ENCODE results near the gene SLC38A5. TPM values are rescaled to one million over a fixed set of nuclear protein-coding genes. Genes with fewer than 3 reads are reported as not detected.
A peak's percentile ranks its signal among the peaks of the same experiment; 100 is the strongest.

SLC38A5 gene
- total RNA-seq, 1 donor from 2014 or later: not detected

- Mint-ChIP-seq H3K4me1 (ENCODE audit: unreplicated experiment) (peaks cover under 1% of the 10 kb centered on the region), H3K36me3 (ENCODE audit: unreplicated experiment) (peaks cover 8% of the 10 kb centered on the region), H3K4me3 (ENCODE audit: unreplicated experiment) (no peak overlapping the region), H3K27ac (ENCODE audit: unreplicated experiment) (no peak overlapping the region), H3K27me3 (ENCODE audit: unreplicated experiment) (no peaks in the 10 kb centered on the region), H3K9me3 (ENCODE audit: unreplicated experiment) (no peaks in the 10 kb centered on the region)
- DNase-seq (ENCODE audit: extremely low spot score, unreplicated experiment): no peak
- no peak for TF ChIP-seq CTCF (IDR thresholded peaks at IDR 0.05)
These were observed 44.9 kb upstream of the SLC38A5 start for GRCh38 chrX:48514868-48515460.

- Mint-ChIP-seq H3K9me3 (ENCODE audit: unreplicated experiment) (no peaks in the 10 kb centered on the region), H3K27ac (ENCODE audit: unreplicated experiment) (no peak overlapping the region), H3K27me3 (ENCODE audit: unreplicated experiment) (no peaks in the 10 kb centered on the region), H3K36me3 (ENCODE audit: unreplicated experiment) (peaks cover 8% of the 10 kb centered on the region), H3K4me1 (ENCODE audit: unreplicated experiment) (peaks cover 8% of the 10 kb centered on the region), H3K4me3 (ENCODE audit: unreplicated experiment) (no peak overlapping the region)
- no peak for TF ChIP-seq CTCF (IDR thresholded peaks at IDR 0.05)
- DNase-seq (ENCODE audit: extremely low spot score, unreplicated experiment): no peak
These were observed 44.2 kb upstream of the SLC38A5 start for GRCh38 chrX:48514126-48514806.

GRCh38 chrX:48513670-48514069 is 43.6 kb upstream of the SLC38A5 start:
- Mint-ChIP-seq H3K27me3 (ENCODE audit: unreplicated experiment) (no peaks in the 10 kb centered on the region), H3K27ac (ENCODE audit: unreplicated experiment) (no peak overlapping the region), H3K36me3 (ENCODE audit: unreplicated experiment) (peaks cover 8% of the 10 kb centered on the region), H3K4me1 (ENCODE audit: unreplicated experiment) (peaks cover 8% of the 10 kb centered on the region), H3K9me3 (ENCODE audit: unreplicated experiment) (no peaks in the 10 kb centered on the region), H3K4me3 (ENCODE audit: unreplicated experiment) (no peak overlapping the region)
- TF ChIP-seq CTCF (IDR thresholded peaks at IDR 0.05): no peak
- no peak for DNase-seq (ENCODE audit: extremely low spot score, unreplicated experiment)

GRCh38 chrX:48512371-48512935 is 42.4 kb upstream of the SLC38A5 start:
- Mint-ChIP-seq H3K4me1 (ENCODE audit: unreplicated experiment) (peaks cover 12% of the 10 kb centered on the region), H3K36me3 (ENCODE audit: unreplicated experiment) (peaks cover 8% of the 10 kb centered on the region), H3K4me3 (ENCODE audit: unreplicated experiment) (no peak overlapping the region), H3K27ac (ENCODE audit: unreplicated experiment) (no peak overlapping the region), H3K27me3 (ENCODE audit: unreplicated experiment) (no peaks in the 10 kb centered on the region), H3K9me3 (ENCODE audit: unreplicated experiment) (no peaks in the 10 kb centered on the region)
- no peak for TF ChIP-seq CTCF (IDR thresholded peaks at IDR 0.05)
- no peak for DNase-seq (ENCODE audit: extremely low spot score, unreplicated experiment)

- TF ChIP-seq CTCF (IDR thresholded peaks at IDR 0.05): peak; percentile 51
- Mint-ChIP-seq H3K4me3 (ENCODE audit: unreplicated experiment) (no peak overlapping the region), H3K36me3 (ENCODE audit: unreplicated experiment) (peaks cover 8% of the 10 kb centered on the region), H3K27ac (ENCODE audit: unreplicated experiment) (no peak overlapping the region), H3K4me1 (ENCODE audit: unreplicated experiment) (peaks cover 12% of the 10 kb centered on the region), H3K27me3 (ENCODE audit: unreplicated experiment) (no peaks in the 10 kb centered on the region), H3K9me3 (ENCODE audit: unreplicated experiment) (no peaks in the 10 kb centered on the region)
- DNase-seq (ENCODE audit: extremely low spot score, unreplicated experiment): no peak
These were observed 41.5 kb upstream of the SLC38A5 start for GRCh38 chrX:48511560-48511959.

All from osteocyte (in vitro differentiated cells).